SW480 (cell line): Measurements from ENCODE around the gene UIMC1.

ENCODE experiments used
- DNase-seq: peaks from one replicate; pipeline ENCODE4 v3.0.0-alpha.2; 2016; ENCODE audit warnings: low spot score

The UIMC1 gene

DNA sequence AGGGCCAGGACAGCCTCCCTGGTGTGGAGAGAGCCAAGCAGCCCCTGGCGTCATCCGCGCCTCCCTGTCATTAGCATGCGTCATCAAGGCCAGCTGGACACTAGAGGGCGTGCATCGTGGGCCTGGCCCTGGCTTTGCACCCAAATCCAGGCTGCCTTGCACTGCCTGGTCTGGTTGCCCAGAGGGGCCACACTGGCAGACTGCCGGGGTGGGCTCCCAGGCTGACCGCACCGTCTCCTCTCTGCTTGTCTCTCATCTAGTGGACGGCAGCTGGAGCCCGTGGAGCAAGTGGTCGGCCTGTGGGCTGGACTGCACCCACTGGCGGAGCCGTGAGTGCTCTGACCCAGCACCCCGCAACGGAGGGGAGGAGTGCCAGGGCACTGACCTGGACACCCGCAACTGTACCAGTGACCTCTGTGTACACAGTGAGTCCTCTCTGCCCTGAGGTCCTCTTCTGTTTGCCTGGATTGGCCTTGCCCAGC lies 136.4 kb downstream of the UIMC1 start:
- DNase-seq = no peak

DNA sequence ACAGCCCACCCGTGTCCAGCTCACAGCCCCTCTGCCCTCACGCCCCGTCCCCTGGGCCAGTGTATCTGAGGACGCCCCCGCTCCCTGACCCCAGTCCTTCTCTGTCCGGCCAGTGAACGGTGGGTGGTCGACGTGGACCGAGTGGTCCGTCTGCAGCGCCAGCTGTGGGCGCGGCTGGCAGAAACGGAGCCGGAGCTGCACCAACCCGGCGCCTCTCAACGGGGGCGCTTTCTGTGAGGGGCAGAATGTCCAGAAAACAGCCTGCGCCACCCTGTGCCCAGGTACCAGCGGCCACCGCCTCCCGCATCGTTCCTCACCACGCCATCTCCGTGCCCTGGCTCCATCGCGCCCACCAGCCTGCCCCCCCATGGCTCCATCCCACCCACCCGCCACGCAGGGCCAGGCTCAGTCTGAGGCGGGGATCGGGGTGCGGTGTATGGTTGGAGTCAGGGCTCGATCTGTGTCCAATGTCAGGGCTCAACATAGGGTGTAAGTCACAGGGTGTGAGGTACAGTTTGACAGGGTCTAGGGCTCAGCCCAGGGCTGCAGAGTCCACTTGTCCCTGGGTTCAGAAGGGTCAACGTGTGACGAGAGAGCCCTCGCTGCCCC lies 137.0 kb downstream of the UIMC1 start:
- no peak for DNase-seq

DNA sequence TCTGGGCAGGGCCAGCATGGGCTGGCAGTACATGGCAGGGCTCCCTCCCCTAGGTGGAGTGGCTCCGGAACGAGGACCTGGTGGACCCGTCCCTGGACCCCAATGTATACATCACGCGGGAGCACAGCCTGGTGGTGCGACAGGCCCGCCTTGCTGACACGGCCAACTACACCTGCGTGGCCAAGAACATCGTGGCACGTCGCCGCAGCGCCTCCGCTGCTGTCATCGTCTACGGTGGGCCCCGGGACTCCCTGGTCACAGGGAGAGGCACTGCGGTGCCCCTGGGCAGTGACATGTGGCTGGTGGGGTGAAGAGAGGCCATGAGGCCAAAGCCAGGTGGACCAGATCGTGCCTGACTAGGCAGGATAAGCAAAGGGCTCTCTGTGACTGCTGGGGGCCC lies 137.8 kb downstream of the UIMC1 start:
- no peak for DNase-seq

DNA sequence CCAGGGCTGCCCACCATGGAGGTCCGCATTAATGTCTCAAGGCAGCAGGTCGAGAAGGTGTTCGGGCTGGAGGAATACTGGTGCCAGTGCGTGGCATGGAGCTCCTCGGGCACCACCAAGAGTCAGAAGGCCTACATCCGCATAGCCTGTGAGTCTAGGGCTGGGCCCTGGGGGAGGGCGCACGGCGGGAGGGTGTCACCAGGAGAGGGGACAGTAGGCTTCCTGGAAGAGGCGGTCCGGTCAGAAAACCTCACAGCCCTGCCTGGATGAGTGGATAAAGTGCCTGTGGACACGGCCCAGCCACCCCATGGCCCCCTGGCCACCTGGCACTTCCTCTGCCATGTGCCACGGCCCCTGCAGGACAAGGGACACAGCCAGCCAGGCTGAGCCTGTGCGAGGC lies 138.5 kb downstream of the UIMC1 start:
- DNase-seq = no peak

DNA sequence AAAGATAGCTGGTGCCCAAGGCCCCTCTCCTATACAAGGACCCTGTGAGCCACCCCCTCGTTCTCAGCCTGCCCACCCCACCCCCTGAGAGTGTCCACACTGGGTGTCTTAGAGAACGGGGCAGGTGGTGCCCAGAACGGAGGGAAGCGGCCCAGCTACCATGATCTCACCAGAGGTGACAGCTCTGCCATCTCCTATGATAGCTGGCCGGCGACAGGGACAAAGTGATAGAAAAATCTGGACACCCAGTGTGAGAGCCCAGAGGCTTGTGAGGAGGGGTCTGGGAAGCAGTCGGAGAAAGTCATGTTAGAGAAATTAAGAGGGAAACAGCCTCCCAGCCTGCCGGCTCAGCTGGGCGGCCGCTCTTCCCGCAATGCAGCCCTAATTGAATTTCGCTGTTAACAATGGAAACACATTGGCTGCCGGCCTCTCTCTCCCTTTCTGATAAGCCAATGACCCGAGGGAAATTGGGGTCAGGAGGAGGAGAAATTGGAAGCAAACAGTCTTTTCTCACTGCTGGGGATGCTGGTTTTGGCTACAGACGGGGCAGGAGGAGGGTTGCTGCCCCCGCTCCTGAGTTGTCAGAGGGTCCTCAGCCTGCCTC lies 139.8 kb downstream of the UIMC1 start:
- DNase-seq = no peak

DNA sequence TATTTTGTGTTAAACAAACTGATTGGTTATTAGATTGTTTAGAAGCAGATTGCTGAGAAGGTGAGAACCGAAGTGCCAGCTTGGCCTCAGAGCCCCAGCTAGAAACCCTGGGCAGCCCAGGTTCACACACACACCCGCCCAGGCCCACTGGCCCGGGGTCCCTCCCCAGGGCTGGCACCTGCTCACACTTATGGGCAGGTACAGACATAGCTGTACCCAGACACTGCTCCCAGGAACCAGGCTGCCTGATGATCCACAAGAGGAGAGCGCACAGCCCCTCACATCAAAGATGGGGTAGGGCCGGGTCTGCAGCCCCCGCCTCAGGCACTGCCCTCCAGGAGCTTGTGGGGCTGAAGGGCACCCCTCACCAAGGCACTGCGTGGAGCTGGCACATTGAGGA lies 140.6 kb downstream of the UIMC1 start:
- DNase-seq = no peak

DNA sequence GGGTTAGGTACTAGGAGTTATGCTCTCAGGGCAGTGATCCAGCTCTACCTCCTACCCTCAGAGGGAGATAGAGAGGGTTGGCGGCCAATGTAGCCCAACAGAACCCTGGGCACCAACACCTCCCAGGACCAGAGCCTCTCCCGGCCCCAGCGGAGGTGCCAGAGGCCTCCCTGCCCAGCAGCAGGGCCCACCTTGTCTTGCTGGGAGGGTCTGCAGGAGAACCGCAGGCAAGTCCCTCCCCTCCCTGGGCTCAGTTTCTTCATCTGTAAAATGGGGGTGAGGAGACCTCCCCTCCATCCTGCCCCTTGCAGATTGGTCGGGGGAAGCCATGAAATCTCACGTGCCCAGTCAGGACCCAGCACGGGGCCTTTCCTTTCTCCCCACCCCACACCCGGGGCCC lies 141.8 kb downstream of the UIMC1 start:
- no peak for DNase-seq

DNA sequence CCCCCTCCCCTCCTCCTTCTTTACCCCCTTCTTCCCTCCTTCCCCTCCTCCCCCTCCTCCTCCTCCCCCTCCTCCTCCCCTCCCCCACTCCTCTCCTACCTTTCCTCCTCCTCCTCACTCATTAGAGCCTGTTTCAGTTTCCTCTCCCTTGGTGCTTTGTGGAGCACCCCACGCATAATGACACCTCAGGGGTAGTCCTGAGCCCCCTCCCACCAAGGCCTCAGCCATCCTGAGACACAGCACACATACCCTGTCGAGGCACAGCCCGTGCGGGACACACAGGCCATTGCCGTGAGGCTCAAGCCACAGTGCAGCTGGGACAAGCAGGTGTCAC lies 142.8 kb downstream of the UIMC1 start:
- no peak for DNase-seq

DNA sequence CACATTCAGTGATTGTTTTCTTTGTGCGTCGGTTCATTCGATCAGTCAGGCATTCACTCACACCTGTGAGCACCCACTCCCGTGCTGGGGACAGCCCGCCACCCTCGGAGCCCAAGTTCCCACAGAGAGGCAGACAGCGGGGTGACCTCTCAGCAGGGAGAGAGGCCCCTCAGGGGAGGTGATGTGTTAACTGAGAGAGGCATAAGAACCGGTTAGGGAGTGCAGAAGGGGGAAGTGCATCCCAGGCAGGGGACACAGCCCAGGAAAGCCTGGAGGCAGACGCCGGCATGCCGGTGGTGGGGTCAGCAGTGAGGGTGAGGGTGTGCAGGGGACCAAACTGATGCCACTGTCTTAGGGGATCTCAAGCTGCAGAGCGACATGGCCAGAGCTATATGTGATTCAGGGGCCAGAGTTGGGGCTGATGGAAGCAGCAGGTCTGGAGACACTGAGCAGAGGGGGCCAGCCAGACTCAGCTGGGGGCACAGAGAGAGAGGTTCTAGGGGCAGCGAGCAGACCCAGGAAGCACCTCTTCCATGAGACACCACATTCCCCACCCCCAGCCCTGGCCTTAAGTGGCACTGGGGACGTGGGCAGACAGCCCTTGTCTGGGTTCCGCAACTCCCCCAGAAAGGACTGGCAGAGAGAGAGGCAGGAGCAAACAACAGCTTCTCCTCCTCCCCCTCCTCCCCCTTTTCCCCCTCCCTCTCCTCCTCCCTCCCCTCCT lies 143.4 kb downstream of the UIMC1 start:
- DNase-seq = no peak

DNA sequence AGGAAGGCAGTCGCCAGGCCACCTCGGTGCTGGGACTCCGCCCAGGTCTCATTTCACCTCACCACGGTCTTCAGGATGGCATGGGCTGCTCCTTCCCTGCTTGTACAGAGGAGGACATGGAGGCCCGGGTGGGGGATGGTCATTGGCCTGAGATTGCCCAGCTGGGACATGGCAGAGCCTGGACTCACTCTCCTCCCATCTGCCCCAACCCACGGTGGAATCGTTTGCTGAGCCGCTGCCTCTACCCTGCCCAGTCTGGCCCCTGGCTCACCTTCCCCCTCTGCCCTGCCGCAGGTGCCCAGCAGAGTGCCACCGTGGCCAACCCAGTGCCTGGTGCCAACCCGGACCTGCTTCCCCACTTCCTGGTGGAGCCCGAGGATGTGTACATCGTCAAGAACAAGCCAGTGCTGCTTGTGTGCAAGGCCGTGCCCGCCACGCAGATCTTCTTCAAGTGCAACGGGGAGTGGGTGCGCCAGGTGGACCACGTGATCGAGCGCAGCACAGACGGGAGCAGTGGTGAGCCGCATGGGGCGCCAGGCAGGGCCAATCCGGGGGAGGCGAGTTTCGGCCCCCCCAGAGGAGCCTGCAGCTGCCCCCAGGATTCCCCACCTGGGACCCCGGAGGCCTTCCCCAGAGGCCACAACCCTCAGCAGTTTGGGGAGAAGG lies 144.1 kb downstream of the UIMC1 start:
- no peak for DNase-seq

DNA sequence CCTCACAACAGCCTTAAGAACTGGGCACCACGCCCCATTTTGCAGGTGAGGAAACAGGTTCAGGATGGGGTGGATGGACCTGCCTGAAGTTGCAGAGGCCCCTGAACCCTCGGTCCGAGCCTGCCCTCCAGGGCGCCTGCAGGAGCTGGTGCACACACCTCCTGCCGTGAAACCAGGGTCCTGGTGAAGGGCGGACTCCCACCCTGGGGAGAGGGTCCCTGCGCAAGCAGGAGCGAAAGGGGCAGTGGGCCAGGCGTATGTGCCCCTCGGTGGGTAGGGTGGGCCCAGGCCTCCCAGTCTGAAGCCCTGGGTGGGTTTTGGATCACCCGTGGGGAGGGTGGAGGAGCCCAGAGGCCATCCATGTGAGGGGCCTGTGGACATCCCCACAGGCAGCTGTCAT lies 145.3 kb downstream of the UIMC1 start:
- no peak for DNase-seq

DNA sequence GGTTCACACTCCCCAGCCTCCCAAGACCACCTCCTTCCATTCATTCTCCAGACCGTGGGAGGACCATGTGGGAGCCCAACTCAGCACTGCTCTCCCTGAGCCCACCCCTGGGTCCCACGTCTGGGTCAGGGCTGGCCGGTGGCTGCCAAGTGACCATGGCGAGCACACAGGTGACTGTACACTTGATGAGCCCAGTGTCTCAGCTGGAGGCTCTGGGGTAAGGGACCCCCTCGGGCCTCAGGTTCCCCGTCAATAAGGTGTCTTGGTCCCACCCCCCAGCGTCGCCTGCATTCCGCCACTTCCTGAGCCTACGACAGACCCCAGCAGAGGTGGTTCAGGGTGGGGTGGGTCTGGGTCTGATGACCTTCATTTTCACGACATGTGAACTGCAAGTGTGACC lies 146.2 kb downstream of the UIMC1 start:
- DNase-seq = no peak

DNA sequence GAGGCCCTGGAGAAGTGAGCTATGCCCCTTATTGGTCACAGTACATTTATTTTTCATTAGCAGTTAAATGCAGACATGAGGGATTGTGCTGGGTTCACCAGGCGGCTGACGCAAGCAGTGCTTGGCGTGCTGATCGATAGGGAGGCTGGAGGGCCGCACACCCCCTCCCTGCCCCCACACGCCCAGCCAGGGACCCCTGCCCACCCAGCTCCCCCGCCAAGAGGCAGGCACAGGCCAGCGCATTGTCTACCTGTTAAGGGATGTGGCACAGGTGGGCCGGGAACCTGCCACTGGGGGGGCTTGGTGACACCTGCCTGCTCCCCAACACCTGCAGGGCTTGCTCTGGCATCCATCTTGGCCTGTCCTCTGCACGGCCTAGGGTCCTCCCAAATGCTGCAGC lies 146.7 kb downstream of the UIMC1 start:
- DNase-seq = no peak

DNA sequence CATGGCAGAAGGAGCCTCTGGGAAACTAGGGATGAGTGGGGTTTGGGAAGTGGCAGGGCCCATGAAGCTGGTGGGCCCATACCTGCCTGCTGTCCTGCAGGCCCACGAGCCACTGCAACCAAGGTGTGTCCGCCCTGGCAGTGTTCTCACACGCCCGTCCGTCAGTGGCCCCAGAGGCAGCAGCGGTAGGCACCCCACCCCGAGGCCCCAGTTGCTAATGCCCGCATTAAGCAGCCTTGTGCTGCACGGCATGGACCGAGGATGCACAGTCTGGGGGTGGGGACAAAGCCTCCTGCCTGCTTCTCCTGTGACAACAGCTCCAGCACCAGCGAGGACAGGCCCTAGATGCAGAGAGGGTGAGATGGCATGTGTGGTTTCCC lies 148.7 kb downstream of the UIMC1 start:
- DNase-seq = no peak

DNA sequence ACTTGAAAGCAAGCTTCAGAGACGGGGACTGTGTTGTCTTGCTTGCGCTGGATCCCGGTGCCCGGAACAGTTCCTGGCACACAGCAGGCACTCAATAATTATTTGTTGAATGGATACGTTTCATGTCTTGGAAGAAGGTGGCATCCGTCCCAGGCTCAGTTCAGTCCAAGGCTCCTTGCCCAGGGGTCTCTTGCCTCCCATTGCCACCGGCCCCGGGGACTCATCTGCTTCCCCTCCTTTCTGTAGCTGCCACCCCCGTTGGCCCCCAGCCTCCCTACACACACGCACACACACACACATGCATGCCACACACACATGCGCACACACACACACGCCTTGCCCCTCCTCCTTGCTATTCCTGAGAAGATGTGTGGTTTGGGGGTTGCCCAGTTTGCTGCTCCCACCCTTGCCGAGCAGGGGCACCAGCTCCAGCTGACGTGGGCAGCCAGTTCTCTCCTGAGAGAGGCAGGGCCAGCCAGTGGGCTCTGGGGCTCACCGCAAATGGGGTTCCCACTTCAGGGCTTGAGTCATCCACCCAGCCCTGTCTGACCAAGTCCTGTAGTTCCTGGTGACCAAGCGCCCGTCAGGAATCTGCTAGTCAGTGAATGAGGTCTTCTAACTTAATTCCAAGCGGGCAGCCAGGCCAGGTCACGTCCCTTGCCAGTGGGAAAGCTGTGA lies 149.2 kb downstream of the UIMC1 start:
- no peak for DNase-seq

DNA sequence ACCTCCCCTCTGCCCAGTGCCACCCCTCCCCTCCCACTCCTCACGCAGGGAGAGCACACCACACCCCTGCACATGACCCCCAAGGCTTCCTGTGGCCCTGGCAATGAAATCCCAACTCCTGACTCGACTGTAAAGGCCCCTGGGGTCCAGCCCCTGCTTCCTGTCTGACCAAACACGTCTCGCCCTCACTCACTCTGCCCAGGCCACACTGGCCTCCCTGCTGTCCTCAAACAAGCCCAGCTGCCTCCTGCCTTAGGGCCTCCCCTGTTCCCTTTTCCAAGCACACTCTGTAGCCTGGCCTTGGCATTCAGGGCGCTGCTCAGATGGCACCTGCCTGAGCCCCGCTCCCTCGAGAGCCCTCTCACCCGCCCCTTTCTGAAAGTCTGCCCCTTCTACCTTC lies 149.8 kb downstream of the UIMC1 start:
- no peak for DNase-seq

DNA sequence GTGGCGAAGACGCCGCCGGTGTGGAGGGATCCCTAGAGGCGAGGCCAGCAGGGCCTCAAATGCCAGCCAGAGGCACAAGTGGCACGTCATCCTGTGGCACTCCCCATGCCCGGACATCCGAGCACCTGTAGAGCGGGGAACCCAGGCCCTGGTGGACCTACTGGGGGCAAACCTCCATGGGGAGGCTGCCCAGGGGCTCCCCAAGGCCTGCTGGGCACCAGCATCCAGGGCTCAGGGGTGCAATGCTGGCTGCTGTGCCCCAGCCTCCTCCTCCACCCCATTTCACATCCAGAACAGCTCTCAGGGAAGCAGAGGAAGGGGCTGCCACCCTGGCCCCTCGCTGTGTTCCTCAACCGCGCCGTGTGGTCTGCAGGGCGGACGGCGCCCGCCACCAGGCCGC lies 151.0 kb downstream of the UIMC1 start:
- no peak for DNase-seq
